T-helper 2 cell treated with Interferon-gamma antibody and Interleukin-4, amounts not matched to agents 5 μg/mL and 100 μg/mL, for 36 hours (primary cell): ENCODE data around the gene ASPRV1.

Experiments used
- DNase-seq: peaks from one replicate; pipeline ENCODE4 v3.0.0; 2021; ENCODE audit warnings: low spot score
- H3K27ac Mint-ChIP-seq: one replicate; pipeline ENCODE4 v1.8.0; 2021; ENCODE audit warnings: mild to moderate bottlenecking, mixed read lengths
- H3K27me3 Mint-ChIP-seq: one replicate; pipeline ENCODE4 v1.8.0; 2021; ENCODE audit warnings: low read depth, mixed read lengths
- H3K36me3 Mint-ChIP-seq: one replicate; pipeline ENCODE4 v1.8.0; 2021; ENCODE audit warnings: low read depth, mixed read lengths
- H3K4me1 Mint-ChIP-seq: one replicate; pipeline ENCODE4 v1.8.0; 2021; ENCODE audit warnings: low read depth, mixed read lengths
- H3K4me3 Mint-ChIP-seq: one replicate; pipeline ENCODE4 v1.8.0; 2022; ENCODE audit warnings: mild to moderate bottlenecking, moderate library complexity, mixed read lengths
- H3K9me3 Mint-ChIP-seq: one replicate; pipeline ENCODE4 v1.8.0; 2021; ENCODE audit warnings: mixed read lengths

Gene ASPRV1

DNA sequence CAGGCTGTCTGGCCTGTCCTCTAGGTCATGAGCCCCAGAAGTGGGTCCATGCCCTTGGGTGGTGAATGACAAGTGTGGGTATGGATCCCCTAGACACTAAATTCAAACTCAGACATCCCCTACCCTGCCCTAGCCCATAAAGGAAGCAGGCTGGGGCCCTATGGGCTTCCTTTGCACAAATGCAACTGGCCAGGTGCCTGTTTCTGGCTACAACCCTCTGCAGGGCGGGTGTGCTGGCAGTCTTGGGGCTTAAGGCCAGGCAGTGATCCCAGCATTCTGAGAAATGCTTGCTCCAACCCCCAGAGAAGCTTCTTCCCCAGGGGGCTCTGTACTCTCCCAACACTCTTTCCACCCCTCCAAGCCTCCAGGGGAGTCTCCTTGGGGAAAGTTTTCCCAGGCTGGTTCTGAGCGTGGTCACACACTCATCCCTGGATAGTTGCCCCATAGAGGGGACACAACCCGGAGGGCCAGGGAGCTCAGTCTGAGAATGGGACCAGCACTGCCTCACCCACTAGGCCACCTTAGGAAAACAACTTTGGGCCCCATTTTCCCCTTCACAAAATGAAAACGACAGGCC, 16.6 kb upstream of the ASPRV1 start:
- Mint-ChIP-seq H3K4me1 (peaks cover 20% of the 10 kb centered on the region), H3K9me3 (no peaks in the 10 kb centered on the region), H3K36me3 (no peaks in the 10 kb centered on the region), H3K4me3 (no peak overlapping the region), H3K27ac (no peak overlapping the region), H3K27me3 (no peaks in the 10 kb centered on the region)
- no peak for DNase-seq

DNA sequence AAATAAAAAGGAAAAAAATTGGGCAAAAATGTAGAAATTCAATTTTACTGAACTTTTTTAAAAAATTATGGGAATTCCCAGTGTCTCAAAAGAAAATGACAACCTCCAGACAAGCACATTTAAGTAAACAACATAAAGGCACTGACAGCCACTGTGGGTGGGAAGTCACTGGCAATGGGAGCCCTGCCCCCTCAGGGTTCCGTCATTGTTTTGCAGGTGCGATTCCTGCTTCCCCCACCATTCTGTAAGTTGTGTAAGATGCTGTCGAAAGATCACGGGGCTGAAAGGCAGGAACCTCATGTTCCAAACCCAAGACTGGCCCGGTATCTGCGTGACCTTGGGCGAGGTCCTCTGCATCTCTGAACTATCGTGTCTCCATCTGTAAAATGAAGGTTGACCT, 15.8 kb upstream of the ASPRV1 start:
- no peak overlapping the region for H3K4me3 Mint-ChIP-seq
- H3K4me1 Mint-ChIP-seq: peaks cover 20% of the 10 kb centered on the region
- no peaks in the 10 kb centered on the region for H3K27me3 Mint-ChIP-seq
- no peaks in the 10 kb centered on the region for H3K36me3 Mint-ChIP-seq
- no peak overlapping the region for H3K27ac Mint-ChIP-seq
- H3K9me3 Mint-ChIP-seq: no peaks in the 10 kb centered on the region
- no peak for DNase-seq

DNA sequence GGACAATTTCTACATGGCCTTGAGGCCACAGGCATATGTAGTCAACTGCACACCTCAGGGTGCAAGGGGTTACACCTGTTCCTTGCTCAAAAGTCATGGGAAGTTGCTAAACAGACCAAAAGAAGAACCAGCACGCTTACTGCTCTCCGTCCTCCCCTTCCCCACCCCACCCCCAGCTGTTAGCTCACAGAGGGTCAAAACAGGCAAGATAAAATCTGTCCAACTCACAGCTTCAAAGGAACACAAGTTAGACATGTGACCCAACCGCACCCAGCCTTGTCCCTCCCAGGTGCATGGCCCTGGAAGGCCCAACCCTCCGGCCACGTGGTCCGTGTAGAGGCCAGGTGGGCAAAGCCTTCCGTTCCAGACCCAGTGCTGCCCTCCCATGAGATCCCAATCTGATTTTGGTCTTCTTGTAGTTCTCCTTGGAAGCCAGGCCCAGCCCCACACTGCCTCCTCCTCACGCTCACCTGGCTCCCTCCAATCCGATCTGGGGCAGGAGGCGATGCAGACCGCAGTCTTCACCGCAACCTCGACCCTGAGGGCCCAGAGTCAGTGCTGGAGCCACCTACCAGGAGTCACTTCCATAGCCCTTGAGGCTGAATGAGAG, 14.5 kb upstream of the ASPRV1 start:
- Mint-ChIP-seq H3K4me3 (peak overlapping the region; percentile 48), H3K27ac (peak overlapping the region; percentile 78), H3K27me3 (no peaks in the 10 kb centered on the region), H3K36me3 (no peaks in the 10 kb centered on the region), H3K4me1 (peaks cover 20% of the 10 kb centered on the region), H3K9me3 (no peaks in the 10 kb centered on the region)
- no peak for DNase-seq

DNA sequence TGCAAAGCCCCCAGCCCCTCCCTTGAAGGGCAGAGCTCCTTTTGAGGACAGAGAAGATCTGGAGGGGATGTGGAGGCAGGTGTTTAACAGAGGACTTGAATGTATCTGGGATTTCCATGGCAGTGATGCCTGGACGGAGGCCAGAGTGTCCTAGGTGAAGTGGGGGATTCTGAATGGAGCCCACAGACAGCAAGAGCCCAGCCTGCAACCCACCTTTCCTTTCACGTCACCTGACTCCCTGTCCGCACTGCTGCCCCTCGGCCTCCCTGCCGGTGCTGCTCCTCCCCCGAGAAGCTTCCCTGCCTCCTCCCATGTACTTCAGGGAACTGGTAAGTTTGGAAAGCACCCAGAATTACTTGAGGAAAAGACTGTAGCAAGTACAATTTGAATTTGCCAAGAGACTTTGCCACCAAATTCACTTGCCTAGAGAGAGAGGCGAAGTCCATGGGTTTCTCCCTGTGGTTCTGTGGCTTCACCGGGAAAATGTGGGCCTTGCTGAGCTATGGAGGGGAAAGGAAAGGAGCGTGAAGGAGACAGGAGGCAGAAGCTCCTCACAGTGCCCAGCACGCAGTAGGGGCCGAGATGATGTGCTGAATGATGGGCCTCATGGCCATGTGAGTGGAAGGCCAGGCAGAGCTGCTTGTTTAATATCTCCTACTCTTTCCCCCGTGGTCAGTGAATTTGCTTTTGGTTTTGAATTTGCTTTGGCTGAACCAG, 13.9 kb upstream of the ASPRV1 start:
- Mint-ChIP-seq H3K4me1 (peaks cover 20% of the 10 kb centered on the region), H3K27ac (no peak overlapping the region), H3K36me3 (no peaks in the 10 kb centered on the region), H3K27me3 (no peaks in the 10 kb centered on the region), H3K9me3 (no peaks in the 10 kb centered on the region), H3K4me3 (peak overlapping the region; percentile 48)
- DNase-seq: no peak

DNA sequence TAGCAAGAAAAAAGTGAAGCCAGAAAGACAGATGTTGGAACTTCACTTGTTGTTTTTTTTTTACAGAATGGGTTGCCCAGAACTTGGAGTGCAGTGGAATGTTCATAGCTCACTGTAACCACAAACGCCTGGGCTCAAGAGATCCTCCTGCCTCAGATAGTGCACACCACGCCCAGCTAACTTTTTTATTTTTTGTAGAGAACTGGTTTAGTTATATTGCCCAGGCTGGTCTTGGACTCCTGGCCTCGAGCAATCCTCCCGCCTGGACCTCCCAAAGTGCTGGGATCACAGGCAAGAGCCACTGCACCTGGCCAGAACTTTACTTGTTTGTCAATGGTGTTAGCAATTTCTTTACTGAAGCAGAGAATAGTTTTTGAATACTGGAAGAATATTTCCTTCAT, 11.9 kb upstream of the ASPRV1 start:
- no peaks in the 10 kb centered on the region for H3K27me3 Mint-ChIP-seq
- no peak overlapping the region for H3K27ac Mint-ChIP-seq
- no peak for DNase-seq
- H3K9me3 Mint-ChIP-seq: no peaks in the 10 kb centered on the region
- H3K4me3 Mint-ChIP-seq: no peak overlapping the region
- no peaks in the 10 kb centered on the region for H3K36me3 Mint-ChIP-seq
- peaks cover 20% of the 10 kb centered on the region for H3K4me1 Mint-ChIP-seq

DNA sequence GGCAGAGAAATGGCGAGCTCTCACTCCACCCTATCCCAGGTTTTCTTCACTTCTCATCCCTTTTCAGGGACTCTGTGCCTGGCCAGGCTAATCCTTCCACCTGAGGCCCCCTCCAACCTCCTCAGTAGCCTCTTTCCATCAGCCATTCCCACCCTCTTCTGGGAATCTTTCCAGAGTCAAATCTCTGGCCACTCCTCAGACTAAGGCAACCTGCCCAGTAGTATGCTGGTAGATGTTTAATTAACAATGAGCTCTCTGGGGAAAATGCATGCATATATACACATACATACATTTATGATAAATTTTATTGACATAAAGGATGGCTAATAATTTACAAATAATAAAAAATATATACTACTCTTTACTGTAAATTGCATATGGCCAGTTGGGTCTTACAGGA, 11.4 kb upstream of the ASPRV1 start:
- DNase-seq: no peak
- no peaks in the 10 kb centered on the region for H3K27me3 Mint-ChIP-seq
- no peak overlapping the region for H3K27ac Mint-ChIP-seq
- no peak overlapping the region for H3K4me3 Mint-ChIP-seq
- H3K36me3 Mint-ChIP-seq: no peaks in the 10 kb centered on the region
- H3K9me3 Mint-ChIP-seq: no peaks in the 10 kb centered on the region
- peaks cover 20% of the 10 kb centered on the region for H3K4me1 Mint-ChIP-seq

DNA sequence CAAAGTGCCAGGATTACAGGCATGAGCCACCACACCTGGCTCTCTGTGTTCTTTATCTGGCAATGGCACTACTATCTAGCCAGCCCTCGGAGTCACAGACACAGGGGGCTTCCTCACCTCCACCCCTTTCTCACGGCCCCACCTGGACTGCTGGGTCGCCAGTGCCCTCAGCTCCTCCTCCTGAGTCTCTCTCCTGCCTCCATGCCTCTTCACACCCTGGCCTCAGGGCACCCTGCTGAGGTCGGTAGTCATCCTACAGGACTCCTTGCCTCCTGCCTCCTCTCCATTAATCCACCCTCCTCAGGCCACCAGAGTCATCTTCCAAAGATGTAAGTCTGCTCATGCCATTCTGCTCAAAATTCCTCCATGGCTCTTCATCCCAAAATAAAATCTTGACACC, 8.6 kb upstream of the ASPRV1 start:
- H3K9me3 Mint-ChIP-seq: no peaks in the 10 kb centered on the region
- no peaks in the 10 kb centered on the region for H3K27me3 Mint-ChIP-seq
- no peak for DNase-seq
- H3K4me1 Mint-ChIP-seq: peaks cover 4% of the 10 kb centered on the region
- no peak overlapping the region for H3K27ac Mint-ChIP-seq
- H3K36me3 Mint-ChIP-seq: no peaks in the 10 kb centered on the region
- H3K4me3 Mint-ChIP-seq: no peak overlapping the region

DNA sequence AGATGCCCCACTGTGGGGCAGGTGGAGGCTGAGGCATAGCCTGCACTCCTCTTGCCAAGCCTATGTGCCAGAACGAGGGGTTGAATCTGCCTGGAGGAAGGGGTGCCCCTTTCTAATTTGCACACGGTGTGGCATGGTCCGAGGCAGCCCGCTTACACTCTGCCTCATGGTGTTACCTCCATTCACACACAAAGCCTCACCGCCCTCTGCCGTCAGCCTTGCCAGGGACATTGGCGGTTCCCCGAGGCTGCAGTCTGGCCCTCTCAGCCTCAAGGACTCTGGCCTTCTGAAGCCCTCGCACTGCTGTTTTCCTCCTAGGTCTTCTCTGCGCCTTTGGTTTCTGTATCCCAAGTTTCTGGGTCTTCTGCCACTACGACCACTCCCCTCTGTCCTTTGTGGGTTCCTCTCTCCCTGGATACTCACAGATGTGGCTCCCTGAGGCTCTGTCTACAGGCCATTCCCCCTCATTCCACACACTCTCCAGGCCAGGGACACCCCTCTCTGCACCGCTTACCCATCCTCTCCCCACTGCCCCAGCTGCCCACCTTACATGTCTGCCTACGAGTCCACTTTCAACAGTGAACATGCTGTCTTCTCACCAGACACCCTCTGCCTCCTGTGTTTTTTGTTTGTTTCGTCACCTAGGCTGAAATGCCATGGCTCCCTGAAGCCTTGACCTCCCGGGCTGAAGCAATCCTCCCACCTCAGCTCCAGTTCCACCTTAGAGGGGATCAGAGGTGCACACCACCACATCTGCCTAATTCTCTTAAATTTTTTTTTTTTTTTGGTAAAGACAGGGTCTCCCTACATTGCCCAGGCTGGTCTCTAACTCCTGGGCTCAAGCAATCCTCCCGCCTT, 7.9 kb upstream of the ASPRV1 start:
- Mint-ChIP-seq H3K4me1 (peaks cover 8% of the 10 kb centered on the region), H3K4me3 (no peak overlapping the region), H3K9me3 (no peaks in the 10 kb centered on the region), H3K27me3 (no peaks in the 10 kb centered on the region), H3K36me3 (no peaks in the 10 kb centered on the region), H3K27ac (no peak overlapping the region)
- no peak for DNase-seq

DNA sequence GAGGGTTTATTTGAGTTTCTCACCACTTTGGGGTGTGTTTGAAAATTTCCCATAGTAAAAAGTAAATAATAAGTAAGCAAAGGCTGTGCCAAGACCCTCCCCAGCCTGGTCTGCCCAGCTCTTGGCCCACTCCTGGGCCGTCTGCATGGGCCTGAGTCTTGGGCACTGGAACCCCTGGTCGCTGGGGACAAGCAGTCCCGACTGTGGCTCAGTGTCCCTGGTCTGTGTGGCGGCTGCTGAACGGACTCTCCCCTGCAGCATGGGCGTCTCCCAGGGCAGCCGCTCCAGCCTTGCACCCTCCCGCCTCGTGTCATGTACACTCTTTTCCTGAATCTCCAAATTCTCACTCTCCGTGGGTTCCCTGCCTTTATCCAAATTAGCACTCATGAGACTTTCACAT, 7.2 kb upstream of the ASPRV1 start:
- H3K27ac Mint-ChIP-seq: no peak overlapping the region
- no peak for DNase-seq

DNA sequence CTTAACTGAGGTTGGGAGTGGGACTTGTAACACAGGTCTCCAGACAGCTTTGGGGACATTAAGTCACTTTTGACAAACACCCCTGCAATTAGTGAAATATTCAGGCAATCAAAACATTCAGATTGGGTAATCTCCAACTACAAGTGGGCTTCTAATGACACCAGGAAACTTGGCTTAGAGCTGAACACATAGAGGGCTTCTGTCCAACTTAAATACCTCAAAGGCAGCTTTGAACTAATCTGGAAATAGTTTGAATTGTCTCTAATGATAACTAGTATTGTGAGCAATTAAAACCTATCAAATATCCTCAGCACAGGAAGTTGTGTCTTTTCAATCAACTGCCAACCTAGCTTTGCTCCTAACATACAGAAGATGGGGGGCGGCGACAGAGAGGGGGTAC, 5.1 kb upstream of the ASPRV1 start:
- Mint-ChIP-seq H3K9me3 (no peaks in the 10 kb centered on the region), H3K36me3 (no peaks in the 10 kb centered on the region), H3K27me3 (no peaks in the 10 kb centered on the region), H3K27ac (no peak overlapping the region), H3K4me3 (no peak overlapping the region), H3K4me1 (peaks cover 4% of the 10 kb centered on the region)
- DNase-seq: no peak

More for the DNA sequence above, 7.2 kb upstream of the ASPRV1 start:
- peaks cover 8% of the 10 kb centered on the region for H3K4me1 Mint-ChIP-seq
- no peaks in the 10 kb centered on the region for H3K27me3 Mint-ChIP-seq
- no peak overlapping the region for H3K4me3 Mint-ChIP-seq
- H3K36me3 Mint-ChIP-seq: no peaks in the 10 kb centered on the region
- no peaks in the 10 kb centered on the region for H3K9me3 Mint-ChIP-seq

DNA sequence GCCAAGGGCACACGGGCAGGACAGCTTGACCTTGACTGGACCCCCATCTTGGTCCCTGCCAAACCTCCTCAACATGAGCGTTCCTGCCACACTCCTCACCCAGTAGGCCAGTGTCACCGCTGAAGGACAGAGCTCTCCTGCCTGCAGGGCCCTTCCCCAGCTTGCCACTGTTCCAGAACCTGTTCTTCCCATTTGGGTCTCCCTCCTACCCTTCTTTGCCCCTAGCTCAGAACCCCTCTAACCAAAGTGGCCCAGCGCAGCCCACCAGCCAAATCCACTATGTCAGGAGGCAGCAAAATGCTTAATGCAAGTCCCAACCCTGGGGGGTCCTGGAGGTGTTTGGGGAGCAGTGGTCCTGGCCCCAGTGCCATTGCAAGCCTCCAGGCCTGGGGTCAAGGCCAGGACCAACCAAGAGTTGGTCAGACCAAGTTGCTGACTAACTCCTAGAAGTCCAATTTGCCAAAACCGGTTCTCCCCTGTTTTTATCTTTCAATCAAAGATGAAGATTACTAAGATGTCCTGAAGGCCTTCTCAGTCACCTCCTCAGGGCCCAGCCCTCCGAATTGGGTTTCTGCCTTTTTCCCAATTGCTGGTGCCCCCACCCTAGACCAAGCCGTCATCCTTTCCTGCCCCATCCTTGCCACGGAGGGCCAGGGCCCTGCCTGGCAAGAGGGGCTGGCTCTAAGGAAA, 4.5 kb upstream of the ASPRV1 start:
- no peak overlapping the region for H3K4me3 Mint-ChIP-seq
- no peaks in the 10 kb centered on the region for H3K27me3 Mint-ChIP-seq
- H3K36me3 Mint-ChIP-seq: no peaks in the 10 kb centered on the region
- H3K4me1 Mint-ChIP-seq: peaks cover 4% of the 10 kb centered on the region
- H3K27ac Mint-ChIP-seq: no peak overlapping the region
- DNase-seq: no peak
- no peaks in the 10 kb centered on the region for H3K9me3 Mint-ChIP-seq

DNA sequence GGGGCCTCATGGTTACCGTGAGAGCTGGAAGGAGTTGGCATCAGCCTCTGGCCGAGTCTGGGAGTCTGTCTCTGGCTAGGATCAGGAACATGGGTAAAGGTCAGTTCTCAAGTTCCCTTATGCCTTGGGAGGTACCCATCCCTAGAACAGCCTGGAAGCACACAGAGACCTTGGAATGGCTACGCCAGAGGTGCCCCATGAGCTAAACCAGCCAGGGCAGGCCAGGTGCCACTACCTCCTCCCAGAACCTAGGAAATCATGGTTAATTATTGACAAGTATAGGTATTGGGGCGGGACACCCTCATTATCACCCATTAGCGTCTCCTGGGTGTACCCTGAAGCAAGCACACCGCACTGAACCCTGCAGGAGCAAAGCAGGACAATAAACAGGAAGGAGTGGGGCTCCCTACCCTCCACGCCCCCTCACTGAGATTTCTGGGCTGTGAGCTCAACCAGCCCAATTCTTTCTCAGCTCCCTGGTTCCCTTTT, 3.0 kb upstream of the ASPRV1 start:
- Mint-ChIP-seq H3K4me3 (no peak overlapping the region), H3K9me3 (no peaks in the 10 kb centered on the region), H3K36me3 (no peaks in the 10 kb centered on the region), H3K27me3 (peaks cover 3% of the 10 kb centered on the region), H3K27ac (peak overlapping the region; percentile 65), H3K4me1 (peaks cover 4% of the 10 kb centered on the region)
- no peak for DNase-seq

DNA sequence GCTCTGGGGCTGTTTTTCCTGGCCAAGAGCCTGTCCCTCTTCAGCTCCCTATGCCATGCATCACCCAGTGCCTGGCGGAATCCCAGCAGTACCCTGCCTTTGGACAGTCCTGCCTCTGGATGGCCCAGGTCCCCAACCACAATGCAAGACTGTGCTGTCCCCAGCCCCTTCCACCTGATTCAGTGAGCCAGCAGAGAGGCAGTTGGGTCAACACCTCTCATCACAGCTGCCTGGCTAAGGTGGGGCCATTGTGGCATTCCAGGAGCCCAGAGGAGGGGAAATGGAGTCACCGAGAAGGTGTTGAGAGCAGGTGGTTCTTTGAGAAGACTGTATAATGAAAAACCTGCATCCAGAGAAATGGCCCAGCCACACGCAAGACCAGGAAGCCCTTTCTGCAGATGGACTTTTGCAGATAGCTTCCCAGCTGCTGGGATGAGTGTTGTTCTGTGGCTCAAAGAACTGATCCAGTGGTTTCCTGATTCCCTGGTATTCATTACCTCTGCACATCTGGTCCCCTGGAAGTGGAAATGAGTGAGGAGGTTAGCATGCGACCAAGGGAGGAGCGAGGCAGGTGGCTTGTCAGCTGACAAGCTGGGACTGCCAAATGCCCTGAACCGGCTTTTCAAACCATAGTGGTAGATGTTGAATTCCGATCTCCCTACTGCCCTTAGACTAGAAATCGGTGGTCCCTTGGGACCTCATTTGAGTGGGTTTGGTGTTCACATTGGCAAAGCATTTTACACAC, 1.7 kb upstream of the ASPRV1 start:
- Mint-ChIP-seq H3K9me3 (no peaks in the 10 kb centered on the region), H3K4me1 (peaks cover 4% of the 10 kb centered on the region), H3K27ac (no peak overlapping the region), H3K4me3 (no peak overlapping the region), H3K27me3 (peaks cover 7% of the 10 kb centered on the region), H3K36me3 (no peaks in the 10 kb centered on the region)
- DNase-seq: no peak
